GM21529 (cell line): ENCODE data around the gene PLEKHM2.

Experiments
- ATAC-seq: cut with Tn5 transposase; IDR thresholded peaks from one replicate; pipeline ENCODE4 v1.9.1; 2021; ENCODE audit not compliant: unreplicated experiment

Gene PLEKHM2

GRCh38 chr1:15777909-15778707, 94.0 kb downstream of the PLEKHM2 start:
- no peak for ATAC-seq
